ENCODE measurements around the gene RAB44.

DNA sequence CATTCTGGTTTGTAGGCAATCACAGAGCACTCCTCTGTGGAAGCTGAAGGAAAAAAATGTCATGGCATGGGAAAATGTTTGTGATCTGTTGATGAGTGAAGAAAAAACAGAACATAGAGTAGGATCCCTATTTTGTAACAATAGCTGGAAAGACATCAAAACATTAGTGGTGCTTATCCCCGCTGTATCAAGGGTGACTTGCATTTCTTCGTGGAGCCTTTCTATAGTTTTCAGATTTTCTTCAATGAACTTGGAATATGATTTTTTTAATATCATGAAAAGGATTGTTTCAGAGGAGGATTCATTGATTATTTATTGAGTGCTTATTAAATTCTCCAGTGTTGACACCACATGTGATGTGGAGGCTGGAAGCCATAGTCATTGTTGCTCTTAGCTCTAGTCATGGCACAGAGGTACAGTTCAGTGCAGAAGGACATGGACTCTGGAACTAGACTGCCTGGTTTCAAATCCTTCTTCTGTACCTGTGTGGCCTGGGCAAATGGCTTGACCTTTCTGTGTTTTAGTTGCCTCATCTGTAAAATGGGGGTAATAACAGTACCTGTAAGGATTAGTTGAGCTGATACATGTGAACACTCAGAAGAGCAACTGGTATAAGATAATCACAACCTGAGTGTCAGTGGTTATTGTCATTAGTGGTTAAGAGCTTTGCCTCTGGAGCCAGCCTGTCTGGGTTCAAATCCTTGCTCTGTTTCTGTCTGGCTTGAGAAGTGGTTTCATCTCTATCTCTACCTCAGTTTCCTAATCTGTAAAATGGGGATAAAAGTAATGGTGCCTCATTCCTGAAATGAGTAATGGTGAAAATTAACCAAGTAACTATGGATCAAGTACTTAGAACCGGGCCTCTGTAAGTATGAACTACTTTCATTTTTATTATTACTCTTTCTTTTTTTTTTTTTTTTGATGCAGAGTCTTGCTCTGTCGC is 33.9 kb upstream of the RAB44 start:
- TF ChIP-seq EZH2phosphoT487 (IDR thresholded peaks at IDR 0.05; ENCODE audit: borderline replicate concordance, low read length) (no peak), CTCF (IDR thresholded peaks at IDR 0.05; ENCODE audit: low read depth, low read length, poor library complexity, severe bottlenecking) (no peak)
